ENCODE results near the gene PBX1.

DNA sequence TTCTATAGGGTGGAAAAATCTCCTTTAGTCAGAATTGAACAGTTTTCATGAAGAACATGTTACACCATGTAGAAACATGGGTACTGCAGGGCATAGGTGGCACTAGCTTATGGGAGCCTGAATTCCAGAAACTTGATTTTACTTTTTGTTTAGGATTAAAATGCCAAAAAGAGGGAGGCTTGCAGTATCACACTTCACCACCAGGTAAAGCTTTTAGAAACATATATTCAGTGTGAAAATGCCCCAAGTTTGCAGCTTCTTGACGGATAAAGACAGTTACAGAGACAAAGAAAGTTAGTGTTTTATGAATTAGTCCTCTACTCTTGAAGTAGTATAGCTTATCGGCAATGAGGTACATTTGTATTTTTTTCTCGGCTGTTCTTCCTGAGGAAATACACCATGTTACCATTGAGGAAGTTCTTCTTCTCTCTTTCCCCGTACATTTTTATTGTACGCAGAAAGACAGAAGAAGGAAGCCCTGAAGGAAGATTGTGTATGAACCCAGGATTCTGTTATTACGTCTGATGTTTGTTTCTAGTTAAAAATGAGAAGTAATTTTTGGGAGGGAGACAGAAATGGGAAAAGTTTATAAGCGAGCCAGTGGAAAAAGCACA, 66.1 kb downstream of the PBX1 start:
- TF ChIP-seq, protein P1, sequence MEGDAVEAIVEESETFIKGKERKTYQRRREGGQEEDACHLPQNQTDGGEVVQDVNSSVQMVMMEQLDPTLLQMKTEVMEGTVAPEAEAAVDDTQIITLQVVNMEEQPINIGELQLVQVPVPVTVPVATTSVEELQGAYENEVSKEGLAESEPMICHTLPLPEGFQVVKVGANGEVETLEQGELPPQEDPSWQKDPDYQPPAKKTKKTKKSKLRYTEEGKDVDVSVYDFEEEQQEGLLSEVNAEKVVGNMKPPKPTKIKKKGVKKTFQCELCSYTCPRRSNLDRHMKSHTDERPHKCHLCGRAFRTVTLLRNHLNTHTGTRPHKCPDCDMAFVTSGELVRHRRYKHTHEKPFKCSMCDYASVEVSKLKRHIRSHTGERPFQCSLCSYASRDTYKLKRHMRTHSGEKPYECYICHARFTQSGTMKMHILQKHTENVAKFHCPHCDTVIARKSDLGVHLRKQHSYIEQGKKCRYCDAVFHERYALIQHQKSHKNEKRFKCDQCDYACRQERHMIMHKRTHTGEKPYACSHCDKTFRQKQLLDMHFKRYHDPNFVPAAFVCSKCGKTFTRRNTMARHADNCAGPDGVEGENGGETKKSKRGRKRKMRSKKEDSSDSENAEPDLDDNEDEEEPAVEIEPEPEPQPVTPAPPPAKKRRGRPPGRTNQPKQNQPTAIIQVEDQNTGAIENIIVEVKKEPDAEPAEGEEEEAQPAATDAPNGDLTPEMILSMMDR (IDR thresholded peaks at IDR 0.05; ENCODE audit: poor library complexity): peak; percentile 21
- TF ChIP-seq EZH2 (IDR thresholded peaks at IDR 0.05; ENCODE audit: borderline replicate concordance): no peak
